Right lobe of liver (tissue), 4 donors: ENCODE data around the gene CREB3L4.

Experiments used
- POLR2A ChIP-seq: fragments of 450-650 bp; IDR thresholded peaks from one replicate; pipeline ENCODE4 v1.6.1; 2017; ENCODE audit warnings: antibody characterized with exemption, mild to moderate bottlenecking
- TF ChIP-seq, protein P1 (sequence below), 4 donors: fragments of 200-600 bp in 3 of 4; fragments of 450-650 bp in 1 of 4; IDR thresholded peaks; one replicate each; pipeline versions ENCODE4 v1.5.1 to v1.8.0; 2016 to 2022; ENCODE audit warnings: antibody characterized with exemption in 4 of 4, mild to moderate bottlenecking in 2 of 4
- donor health status: DM: no; HTN: no; CAD: no.
- donor health status: DM: no; HTN: no; CAD: no.
- donor health status: DM: no; HTN: yes; CAD: no.

DNA sequence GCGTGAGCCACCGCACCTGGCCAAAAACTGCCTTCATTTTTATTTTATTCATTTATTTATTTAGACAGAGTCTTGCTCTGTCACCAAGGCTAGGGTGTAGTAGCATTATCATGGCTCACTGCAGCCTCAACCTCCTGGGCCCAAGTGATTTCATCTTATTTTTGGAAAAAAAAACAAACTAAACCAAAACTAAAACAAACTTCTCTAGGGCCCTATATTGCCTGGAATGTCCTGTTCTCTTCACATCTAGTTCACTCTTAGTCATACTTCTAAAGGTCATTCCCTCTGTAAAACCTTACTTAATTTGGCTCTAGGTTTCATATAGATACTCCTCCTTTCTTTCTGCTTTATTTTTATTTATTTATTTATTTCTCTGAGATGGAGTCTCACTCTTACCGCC lies 38.4 kb downstream of the CREB3L4 start:
- TF ChIP-seq, protein P1, sequence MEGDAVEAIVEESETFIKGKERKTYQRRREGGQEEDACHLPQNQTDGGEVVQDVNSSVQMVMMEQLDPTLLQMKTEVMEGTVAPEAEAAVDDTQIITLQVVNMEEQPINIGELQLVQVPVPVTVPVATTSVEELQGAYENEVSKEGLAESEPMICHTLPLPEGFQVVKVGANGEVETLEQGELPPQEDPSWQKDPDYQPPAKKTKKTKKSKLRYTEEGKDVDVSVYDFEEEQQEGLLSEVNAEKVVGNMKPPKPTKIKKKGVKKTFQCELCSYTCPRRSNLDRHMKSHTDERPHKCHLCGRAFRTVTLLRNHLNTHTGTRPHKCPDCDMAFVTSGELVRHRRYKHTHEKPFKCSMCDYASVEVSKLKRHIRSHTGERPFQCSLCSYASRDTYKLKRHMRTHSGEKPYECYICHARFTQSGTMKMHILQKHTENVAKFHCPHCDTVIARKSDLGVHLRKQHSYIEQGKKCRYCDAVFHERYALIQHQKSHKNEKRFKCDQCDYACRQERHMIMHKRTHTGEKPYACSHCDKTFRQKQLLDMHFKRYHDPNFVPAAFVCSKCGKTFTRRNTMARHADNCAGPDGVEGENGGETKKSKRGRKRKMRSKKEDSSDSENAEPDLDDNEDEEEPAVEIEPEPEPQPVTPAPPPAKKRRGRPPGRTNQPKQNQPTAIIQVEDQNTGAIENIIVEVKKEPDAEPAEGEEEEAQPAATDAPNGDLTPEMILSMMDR (IDR thresholded peaks at IDR 0.05), result no peak
- TF ChIP-seq POLR2A, result no peak
